NCI-H2107 (cell line): ENCODE data around the gene MMAB.

ENCODE experiments used
- DNase-seq: peaks from one replicate; lab custom pipeline; 2025; lab: John Stamatoyannopoulos, UW

MMAB gene

DNA sequence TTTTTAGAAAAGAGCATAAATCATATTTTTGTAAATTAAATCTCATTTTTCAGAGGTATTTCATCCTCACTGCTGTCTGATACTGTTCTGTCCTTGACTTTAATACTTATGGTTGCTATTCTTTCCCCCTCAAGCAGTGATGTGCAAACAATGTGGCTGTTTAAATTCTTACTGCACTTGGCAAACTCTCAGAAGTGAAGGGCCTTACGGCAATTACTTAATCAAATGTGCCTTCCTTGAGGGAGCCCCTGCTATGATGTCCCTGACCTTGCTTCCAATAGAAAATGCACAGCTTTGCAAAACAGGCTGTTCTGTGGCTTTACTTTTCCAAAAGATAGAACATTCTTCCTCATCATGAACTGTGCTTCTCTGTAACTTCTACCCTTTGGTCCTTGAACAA is 60.7 kb downstream of the MMAB start:
- no peak for DNase-seq

DNA sequence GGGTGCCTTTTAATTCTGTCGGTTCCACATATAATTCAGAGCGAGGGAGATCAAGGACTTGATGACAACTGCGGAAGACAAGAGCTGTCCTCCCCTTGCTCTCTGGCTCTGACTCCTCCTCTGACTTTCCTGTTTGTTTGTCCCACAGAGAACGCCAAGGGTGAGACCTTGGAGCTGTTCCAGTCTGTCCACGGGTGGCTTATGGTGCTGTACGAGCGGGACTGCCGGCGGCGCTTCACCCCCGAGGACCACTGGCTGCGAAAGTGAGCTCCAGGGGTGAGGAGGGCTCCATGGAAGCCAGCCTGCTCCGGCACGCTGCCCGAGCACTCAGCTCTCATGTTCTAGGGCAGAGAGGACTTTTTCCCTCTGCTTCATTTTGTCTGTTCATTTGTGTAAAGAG is 63.1 kb downstream of the MMAB start:
- no peak for DNase-seq

DNA sequence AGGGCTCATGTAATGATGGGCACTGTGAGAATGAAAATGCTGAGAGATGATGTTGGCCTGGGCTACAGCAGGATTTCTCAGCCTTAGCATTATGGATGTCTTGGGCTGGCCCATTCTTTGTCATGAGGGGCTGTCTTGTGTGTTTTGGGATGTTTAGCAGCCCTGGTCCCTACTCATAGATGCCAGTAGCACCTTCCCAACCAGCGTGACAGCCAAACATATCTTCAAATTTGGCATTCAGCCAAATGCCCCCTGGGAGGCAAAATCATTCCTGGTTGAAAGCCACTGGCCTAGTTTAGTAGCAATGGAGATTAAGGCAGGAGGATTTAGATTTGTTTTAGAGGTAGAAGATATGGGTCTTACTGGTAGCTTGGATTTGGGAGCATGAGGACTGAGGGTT is 69.2 kb downstream of the MMAB start:
- DNase-seq, result no peak
